ENCODE results near the gene KCNA2.

Gene KCNA2

DNA sequence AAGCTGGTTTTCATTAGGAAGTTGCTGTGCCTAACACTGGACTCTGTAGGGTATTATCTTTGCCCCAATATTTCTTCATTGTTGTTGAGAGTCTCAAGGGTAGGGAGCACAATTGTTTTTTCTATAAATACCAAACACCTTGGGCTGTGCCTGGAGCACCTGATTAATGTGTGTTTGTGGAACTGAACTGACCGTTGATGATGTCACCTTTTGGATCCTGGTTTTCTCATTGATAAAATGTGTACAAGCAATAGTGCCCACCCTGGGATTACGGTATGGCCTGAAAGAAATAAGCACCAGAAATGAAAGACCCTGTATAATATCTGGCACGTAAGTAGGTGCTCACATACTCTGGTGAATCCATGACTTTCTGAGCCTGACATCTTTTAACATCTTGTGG lies 39.3 kb downstream of the KCNA2 start:
- DNase-seq (ENCODE audit: low read depth) = no peak

DNA sequence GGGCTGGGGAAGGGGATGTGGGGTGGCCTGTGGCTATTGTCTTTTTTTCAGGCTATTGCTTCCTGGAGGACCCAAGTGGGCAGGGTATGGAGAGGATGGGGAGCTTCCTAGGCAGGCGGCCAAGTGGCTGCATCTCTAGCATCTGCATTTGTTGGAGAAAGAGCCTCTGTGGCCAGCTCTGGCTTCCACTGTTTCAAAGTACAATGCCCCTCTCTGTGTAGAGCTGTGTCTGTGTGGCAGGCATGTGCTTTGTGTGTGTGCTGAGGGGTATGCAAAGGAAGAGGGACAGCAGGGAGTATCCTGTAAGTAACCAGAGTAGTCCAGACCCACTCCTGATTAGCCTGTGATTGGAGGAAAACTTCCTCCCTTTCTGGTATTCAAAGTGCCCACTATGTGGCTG lies 40.6 kb downstream of the KCNA2 start:
- DNase-seq (ENCODE audit: low read depth) = no peak

DNA sequence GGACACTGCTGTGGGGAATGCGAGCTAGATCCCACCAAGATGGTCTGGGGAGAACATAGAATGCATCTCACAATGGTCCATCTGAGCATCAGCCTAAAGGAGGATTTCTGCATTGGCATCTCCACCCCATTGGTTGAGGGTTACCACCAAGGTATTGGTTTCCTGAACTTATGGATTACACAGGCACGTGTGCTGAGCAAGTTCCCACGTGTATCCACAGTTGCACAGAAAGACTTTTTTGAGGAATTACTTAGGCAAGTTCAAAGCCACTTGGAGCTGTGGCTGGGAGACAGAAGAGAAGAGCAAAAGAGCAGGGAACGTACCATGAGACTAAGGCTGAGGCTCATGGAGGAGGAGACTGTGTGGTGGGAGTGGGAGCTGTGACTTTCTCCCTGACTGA lies 43.1 kb downstream of the KCNA2 start:
- DNase-seq (ENCODE audit: low read depth) = no peak

DNA sequence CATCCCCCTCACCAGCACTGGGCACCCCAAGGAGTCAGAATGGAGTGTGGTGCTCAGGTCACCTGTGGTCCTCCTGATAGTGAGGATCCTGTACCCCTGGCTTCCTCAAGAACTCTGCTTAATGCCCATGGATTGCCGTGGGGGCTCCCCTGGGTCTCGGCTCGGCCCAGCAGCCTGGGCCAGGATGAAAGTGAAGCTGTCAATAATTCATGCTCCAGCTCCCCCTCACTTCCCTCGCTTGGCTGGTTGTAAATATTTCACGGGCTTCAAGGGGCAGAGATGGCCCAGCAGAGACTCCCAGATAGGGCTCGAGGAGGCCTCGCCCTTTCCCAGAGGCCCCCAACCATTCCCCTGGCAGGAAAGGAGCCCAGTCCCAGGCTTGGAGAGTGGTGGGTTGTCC lies 44.6 kb downstream of the KCNA2 start:
- no peak for DNase-seq (ENCODE audit: low read depth)

GRCh38 chr1:110559157-110559556 lies 47.0 kb downstream of the KCNA2 start:
- DNase-seq (ENCODE audit: low read depth) = no peak

GRCh38 chr1:110557481-110557880 lies 48.7 kb downstream of the KCNA2 start:
- DNase-seq (ENCODE audit: low read depth) = no peak

- DNase-seq (ENCODE audit: low read depth) = no peak
Measured at GRCh38 chr1:110556471-110556807, 49.7 kb downstream of the KCNA2 start.

DNA sequence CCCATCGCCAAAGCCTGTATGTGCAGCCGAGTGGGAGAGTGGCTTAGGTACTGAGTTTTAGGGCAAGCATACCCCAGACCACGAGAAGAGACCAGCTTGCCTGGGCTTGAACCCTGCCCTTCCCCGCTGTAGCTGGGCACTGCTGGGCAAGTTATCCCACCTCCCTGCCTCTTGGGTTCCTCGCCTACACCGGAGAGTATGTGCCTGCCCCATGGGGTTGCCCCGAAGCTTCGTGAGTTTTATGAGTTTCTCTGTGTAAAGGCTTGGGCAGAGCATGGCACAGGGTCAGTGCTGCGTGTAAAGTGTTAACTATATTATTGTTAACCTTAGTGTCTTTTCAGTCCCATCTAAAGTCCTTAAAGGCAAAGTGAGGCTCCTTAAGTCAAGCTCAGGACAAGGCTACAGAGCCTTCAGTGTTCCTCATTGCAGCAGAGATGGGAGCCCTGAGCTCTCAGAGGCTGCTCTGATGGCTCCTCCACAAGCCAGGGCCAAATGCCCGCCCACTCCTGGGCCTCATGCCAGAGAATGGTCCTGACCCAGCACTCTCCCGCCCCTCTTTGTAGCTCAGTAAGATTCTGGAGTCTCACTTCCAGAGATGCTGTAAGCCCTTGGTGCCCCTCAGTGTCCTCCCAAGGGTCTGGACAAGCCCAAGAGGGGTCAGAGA lies 50.2 kb downstream of the KCNA2 start:
- DNase-seq (ENCODE audit: low read depth) = no peak

DNA sequence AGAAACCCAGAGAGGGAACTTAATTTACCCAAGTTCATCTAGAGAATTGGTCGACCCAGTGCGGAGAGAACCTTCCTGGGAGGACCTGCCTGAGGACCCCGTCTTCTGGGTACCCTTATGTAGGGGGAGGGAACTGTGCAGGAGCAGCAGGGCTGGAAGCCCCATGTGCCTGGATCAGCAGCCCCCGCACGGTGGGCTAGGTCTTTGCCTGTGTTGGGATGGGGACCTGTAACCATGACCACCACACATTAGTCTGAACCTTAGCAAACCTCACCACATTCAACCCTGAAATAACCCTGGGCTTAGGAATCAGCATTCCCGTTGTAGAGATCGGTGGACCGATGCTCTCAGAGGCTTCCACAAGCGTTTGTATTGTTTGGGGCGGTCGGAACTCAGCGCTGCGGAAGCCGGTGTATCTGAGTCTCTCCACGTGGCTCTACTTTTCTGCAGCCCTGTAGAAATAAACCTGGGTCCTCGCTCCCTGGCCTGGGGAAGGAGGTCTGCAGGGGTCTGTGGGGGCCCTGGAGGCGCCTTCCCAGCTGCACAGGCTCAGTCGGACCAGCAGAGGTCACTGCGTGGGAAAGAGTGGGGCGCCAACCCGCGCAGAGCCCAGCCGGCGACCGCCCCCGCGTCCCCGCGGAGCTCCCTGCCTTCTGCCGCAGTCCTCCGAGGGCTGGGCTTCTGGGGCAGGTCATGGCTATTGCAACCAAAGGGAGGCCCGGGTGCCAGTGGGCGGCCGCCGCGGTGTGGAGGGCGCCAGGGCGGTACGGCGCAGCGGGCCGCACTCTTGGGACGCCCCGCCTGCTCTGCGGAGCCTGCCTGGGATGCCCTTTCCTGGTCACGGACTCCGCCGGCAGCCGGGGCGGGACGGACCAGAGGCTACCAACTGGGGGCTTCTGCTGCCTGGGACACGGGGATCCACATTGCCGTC lies 51.0 kb downstream of the KCNA2 start:
- no peak for DNase-seq (ENCODE audit: low read depth)

DNA sequence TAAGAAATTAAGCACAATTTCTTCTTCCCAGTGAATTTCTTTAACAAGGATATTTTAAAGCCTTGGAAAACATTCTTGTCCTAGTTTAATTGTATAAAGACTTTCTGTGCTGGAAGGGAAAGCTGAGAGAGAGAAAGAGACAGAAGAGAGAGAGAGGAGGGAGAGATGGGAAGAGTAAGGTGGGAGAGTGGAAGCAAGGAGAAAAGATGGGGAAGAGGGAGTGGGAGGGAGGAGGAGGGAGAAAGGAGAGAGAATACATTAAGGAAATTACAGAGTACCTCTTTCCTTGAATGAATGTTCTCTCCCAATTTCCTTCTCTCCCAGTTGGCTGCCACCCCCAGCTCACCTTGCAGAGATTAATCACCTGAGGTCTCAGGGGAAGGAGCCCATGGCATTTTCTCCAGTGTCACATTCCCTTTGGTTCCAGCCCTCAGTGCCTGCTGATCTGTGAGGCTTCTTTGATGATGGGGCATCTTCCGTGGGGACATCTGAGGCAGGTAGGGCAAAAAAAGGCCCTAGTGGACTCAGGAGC lies 54.8 kb downstream of the KCNA2 start:
- no peak for DNase-seq (ENCODE audit: low read depth)

DNA sequence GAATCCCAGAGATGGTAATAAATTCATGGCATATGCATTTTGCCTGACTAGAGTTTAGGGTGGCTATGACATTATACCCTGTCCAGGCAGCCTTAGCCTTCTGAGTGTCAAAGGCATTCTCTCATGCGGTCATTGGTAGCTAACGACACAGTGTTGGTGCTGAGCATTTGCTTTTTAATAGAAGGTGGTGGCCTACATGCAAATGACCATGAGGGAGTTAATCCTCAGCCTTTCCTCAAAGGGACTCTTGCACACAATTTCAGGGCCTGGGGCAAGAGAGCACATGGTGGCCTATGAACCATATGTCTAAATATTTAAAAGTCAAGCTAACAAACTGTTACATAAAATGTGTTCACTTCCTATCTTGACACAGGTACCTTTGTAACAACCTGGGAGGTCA lies 56.3 kb downstream of the KCNA2 start:
- no peak for DNase-seq (ENCODE audit: low read depth)

DNA sequence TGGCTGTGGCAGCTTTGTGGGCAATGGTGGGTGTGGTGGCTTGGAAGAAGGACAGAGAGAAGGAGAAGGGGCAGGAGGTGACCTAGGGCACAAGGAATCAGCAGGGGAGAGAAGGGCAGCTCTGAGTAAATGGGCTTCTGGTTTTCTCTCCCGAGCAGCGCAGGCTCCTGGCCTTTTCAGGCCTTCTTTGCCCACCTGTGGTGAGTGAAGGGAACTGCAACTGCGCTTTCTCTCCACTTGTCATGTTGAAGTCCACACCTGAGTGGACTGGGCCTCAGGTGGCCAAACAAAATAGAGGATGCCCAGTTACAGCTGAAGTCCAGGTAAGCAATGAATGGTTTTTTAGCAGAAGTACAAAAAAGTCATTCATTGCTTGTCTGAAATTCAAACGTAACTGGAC lies 57.8 kb downstream of the KCNA2 start:
- DNase-seq (ENCODE audit: low read depth) = no peak

DNA sequence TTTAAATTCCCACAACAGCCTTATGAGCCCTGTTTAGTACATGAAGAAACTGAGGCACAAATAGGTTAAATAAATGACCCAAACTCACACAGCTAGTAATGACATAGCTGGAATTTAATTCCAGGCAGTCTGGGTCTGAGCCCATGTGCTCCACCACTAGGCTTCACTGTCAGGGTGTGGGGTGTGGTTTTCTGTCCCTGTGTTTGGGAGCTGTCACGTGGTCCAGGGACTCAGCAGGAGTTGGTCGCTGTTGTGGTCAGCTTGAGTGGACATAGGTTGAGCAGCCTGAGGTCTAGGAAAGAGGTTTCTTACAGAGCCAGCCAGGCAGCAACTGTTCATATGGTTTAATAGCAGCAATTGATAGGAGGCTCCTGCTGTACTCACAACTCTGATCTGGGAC lies 59.1 kb downstream of the KCNA2 start:
- DNase-seq (ENCODE audit: low read depth) = no peak

GRCh38 chr1:110545492-110545891 lies 60.7 kb downstream of the KCNA2 start:
- no peak for DNase-seq (ENCODE audit: low read depth)

- no peak for DNase-seq (ENCODE audit: low read depth)
Measured at GRCh38 chr1:110544753-110545152, 61.4 kb downstream of the KCNA2 start.
